Right lung (tissue), 5 donors: ENCODE measurements around the gene PLAAT5. TPM values are rescaled to one million over a fixed set of nuclear protein-coding genes. Genes with fewer than 3 reads are reported as not detected.
"Not testable (repeated sequence)": the region's sequence is repeated elsewhere in the genome, so short reads cannot be mapped to it uniquely, and the experiment has no call there.

Source experiments
- DNase-seq, 2 donors: peaks; one replicate each; pipeline ENCODE4 v3.0.0-alpha.2; 2013
- polyA plus RNA-seq, 5 donors: library from polyadenylated mRNA; unstranded; fragments of 120-200 nt; gene quantifications; one replicate each; pipeline versions ENCODE4 v1.2.1 to v1.2.3, GENCODE V29; 2013; ENCODE audit warnings: inconsistent platforms in 1 of 5, low replicate concordance in 1 of 5; ENCODE audit not compliant: insufficient read length in 5 of 5, insufficient read depth in 1 of 5

Gene PLAAT5
- polyA plus RNA-seq, 5 donors, result 0.96 to 1.3 (median 1.1) TPM

DNA sequence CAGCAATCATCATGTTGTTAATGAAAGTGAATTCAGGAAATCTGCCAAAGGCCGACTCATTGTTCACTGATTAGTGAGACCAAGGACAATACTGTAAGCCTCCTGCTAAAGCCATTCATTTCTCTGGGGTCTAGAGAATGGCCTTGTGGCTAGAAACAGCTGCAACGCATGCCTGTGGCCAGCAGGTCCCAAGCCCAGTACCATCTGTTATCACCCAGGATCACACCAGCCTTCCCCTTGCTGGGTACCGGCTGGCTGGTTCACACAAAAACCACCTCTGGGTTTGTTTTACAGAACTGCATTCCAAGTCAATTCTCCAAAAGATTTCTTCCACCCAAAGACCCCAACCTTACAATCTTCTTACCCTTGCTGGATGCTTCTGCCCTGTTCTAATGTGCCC is 1.1 kb downstream of the PLAAT5 start:
- DNase-seq, result no peak

DNA sequence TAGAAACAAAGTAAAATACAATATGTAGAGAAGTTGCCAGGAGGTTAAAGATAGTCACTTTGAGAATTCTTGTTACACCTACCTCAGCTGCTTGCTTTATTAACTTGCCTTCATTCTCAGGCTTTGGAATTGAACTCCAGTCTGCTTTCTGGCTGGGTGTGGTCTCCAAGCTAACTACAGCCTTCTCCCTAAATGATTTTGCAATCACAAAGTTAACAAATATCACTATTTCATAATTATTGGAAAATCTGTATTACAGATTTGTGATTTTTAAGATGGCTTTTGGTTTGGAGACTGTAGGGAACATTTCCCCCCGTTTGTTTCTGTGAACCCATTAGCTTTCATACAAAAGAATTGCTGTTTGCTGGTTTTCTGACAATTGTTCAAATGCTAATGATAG is 2.2 kb downstream of the PLAAT5 start:
- DNase-seq, result no peak

DNA sequence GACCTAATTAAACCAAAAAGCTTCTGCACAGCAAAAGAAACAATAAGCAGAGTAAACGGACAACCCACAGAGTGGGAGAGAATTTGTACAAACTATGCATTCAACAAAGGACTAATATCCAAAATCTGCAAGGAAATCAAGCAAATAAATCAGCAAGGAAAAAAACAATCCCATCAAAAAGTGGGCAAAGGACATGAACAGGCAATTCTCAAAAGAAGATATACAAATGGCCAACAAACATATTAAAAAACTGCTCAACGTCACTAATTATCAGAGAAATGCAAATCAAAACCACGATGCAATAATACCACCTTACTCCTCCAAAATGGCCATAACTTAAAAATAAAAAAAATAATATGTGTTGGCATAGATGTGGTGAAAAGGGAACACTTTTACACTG is 5.2 kb downstream of the PLAAT5 start:
- DNase-seq, result no peak

DNA sequence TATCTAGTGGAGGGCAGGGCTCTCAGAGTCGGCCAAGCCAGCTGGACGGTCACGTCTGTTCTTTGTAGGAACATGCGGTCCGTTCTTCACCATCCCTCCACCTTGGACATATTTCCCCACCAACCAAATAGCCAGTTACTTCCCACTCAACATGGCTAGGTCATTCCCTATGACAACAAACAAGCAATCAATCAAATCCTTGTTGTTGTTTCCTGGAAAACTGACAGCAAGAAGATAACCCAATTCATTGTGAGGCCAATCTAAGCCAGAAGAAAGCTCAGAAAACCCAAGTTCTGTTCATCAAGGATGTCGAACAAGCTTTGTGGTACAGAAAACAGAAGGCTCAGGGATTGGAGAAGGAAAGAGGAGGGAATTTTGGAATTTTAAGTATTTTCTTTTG is 10.9 kb downstream of the PLAAT5 start:
- DNase-seq, result no peak

DNA sequence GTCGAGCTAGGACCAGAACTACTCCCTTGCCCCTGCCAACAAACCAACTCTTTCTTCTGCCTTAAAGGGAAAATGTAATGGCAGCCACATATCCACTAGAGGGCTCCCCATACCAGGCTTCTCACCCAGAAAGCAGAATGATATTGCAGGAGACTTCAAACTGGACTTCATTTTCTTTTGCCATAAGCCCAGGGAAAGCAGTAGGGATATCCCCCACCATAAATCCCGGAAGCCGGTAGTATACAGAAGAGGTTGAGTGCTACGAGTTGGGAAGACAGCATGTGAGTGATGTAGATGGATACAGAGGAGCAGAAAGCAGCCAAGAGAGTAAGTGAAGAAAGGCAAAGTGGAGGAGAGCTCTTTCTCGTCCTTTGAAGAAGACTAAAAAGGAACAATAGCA is 12.1 kb downstream of the PLAAT5 start:
- DNase-seq, result peak; percentile 39 to 68

DNA sequence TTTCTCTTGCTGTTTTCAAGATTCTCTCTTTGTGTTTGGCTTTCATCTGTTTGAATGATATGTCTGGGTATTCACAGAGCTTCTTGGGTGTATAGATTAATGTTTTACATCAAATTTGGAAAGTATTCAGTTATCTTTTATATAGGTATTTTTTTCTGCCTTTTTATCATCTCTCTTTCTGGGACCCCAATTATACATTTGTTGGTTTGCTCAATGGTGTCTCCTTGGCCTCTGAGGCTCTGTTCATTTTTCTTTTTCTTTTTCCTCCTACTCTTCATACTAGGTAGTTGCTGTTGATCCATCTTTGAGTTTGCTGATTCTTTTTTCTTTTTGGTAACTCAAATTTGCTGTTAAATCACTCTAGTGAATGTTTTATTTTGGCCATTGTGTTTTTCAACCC is 14.3 kb downstream of the PLAAT5 start:
- DNase-seq, result no peak

DNA sequence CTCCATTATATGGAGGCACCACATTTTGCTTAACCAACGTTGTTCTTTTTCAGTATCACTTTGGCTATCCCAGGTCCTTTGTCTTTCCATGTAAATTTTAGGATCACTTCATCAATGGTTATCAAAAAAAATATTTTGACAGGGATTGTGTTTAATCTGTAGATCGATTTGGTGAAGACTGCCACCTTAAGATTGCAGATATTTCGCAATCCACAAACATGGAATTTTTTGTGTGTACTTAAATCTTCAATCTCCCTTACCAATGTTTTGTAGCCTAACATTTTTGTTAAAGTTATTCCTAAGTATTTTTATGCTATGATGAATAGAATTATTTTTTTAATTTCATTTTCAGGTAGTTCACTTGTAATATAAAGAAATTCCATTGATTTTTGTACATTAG is 18.6 kb downstream of the PLAAT5 start:
- DNase-seq, result no peak

DNA sequence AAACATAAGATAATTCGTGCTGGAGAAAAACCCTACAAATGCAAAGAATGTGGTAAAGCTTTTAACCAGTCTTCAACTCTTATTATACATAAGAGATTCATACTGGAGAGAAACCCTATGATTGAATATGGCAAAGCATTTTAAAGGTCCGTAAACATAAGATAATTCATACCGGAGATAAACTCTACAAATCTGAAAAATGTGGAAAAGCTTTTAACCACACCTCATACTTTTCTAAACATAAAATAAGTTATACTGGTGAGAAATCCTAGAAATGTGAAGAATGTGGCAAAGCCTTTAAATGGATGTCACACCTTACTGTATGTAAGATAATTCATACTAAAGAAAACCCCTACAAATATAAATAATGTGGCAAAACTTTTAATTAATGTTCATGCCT is 20.7 kb downstream of the PLAAT5 start:
- no peak for DNase-seq

DNA sequence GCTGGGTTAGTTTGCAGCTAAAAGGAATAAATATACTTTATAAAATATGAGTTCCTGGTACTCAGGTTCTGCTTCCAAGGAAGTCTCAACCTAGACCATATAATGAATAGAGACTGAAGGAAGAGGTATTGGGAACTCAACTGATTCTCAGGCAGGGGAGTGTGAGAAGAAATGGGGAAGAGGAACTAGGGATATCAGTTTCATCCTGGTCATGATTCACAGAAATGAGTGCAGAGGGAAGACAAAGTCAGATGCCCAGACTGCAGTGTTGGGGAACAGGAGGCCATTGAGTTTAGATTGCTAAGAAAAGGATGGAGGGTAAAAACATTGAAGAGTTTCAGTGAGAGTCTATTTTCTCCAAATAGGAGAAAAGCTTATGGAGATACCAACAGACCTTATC is 28.8 kb downstream of the PLAAT5 start:
- DNase-seq, result no peak

DNA sequence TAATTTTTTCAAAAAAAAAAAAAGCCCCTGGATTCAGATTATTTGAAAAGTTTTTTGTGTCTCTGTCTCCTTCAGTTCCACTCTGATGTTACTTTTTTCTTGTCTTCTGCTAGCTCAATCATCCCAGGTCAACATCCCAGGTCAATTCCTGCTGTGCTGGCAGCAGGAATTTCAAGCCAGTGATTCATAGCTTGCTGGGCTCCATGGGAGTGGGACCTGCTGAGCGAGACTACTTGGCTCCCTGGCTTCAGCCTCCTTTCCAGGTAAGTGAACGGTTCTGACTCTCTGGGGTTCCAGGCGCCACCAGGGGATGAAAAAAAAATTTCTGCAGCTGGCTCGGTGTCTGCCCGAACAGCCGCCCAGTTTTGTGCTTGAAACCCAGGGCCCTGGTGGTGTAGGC is 31.4 kb downstream of the PLAAT5 start:
- DNase-seq, result no peak

DNA sequence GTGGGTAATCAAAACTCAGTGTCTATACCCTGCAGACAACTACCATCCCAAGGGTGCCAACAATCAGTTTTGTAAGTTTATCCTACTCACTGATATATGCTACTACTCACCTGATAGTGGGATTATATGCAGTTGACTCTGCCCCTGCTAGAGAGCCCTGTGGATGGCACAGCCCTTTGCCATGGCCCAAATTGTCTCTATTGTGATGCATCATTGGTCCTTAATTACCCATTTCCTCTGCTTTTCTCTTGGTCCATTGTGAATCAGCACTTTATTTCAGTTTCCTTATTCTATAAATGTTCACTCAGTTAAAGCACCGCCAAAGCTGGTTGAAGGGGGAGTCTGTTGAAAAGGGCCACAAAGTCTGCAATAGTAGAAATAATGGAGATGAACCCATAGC is 42.3 kb downstream of the PLAAT5 start:
- no peak for DNase-seq

DNA sequence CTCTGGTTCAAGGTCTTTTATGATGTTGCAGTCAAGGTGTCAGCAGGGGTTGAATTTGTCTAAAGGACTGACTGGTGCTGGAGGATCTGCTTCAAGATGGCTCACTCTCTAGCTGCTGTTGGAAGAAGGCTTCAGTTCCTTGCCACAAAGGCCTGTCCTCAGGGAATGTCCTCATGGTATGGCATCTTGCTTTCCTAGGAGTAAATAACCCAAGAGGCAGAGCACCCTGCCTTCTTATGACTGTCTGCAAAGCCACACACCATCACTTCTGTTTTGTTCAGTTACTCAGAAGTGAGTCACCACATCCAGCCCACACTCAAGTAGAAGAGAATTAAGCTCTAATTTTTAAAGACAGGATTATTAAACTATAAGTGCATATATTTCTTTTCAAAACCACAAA is 45.2 kb downstream of the PLAAT5 start:
- no peak for DNase-seq

DNA sequence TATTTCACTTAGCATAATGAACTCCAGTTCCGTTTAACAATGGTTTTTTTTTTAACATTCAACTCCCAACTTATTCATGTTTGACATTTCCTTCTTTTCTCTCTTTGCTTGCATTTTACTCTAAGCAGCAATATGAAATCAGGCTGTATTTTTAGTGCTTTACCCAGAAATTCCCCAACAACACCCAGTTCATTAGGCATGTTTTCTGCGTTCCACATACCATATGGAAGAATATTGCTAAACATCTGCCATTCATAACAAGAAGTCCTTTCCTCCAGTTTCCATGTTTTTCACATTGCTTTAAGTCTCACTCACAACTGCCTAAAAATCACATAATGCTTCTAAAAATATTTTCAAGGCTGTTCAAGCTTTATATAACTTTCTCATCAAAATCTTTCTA is 45.8 kb downstream of the PLAAT5 start:
- DNase-seq, result no peak

DNA sequence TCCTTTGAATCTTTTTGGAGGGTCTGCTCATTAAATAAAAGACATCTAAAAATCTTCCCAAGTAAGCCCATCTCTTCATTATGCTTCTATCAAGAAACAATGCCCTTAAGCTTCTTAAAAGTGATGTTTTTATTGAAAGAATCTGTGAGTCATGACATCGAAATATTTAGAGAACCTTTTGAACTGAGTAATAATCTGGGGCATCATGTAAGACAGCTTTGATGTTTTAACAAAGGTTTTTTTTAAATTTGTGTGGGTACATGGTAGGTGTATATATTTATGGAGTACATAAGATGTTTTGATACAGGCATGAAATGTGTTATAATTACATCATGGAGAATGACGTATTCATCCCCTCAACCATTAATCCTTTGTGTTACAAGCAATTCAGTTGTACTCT is 46.8 kb downstream of the PLAAT5 start:
- DNase-seq, result no peak

DNA sequence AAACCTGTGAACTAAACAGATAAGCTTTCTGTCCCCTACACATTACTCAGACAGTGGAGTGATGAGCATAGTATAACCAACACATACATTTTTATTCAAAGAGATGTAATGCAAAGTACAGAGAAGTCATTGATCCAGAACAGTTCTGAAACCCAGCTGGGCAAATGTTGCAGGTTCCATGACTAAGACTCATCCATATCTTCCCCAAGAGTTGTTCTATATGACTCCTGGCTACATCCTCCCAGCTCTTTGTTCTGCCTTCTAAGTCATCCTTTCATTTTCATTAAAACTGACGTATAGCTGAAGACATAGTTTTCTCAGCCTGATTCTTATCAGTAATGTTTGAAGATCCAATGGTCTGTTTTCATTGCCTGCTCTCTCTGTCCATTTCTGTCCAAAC is 47.3 kb downstream of the PLAAT5 start:
- DNase-seq, result no peak

DNA sequence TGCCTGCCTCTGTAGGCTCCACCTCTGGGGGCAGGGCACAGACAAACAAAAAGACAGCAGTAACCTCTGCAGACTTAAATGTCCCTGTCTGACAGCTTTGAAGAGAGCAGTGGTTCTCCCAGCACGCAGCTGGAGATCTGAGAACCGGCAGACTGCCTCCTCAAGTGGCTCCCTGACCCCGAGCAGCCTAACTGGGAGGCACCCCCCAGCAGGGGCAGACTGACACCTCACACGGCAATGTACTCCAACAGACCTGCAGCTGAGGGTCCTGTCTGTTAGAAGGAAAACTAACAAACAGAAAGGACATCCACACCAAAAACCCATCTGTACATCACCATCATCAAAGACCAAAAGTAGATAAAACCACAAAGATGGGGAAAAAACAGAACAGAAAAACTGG is 55.1 kb downstream of the PLAAT5 start:
- not testable (repeated sequence) for DNase-seq

DNA sequence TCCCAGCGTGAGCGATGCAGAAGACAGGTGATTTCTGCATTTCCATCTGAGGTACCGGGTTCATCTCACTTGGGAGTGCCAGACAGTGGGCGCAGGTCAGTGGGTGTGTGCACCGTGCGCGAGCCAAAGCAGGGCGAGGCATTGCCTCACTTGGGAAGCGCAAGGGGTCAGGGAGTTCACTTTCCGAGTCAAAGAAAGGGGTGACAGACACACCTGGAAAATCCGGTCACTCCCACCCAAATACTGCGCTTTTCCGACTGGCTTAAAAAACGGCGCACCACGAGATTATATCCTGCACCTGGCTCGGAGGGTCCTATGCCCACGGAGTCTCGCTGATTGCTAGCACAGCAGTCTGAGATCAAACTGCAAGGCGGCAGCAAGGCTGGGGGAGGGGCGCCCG is 55.6 kb downstream of the PLAAT5 start:
- DNase-seq, result not testable (repeated sequence)

DNA sequence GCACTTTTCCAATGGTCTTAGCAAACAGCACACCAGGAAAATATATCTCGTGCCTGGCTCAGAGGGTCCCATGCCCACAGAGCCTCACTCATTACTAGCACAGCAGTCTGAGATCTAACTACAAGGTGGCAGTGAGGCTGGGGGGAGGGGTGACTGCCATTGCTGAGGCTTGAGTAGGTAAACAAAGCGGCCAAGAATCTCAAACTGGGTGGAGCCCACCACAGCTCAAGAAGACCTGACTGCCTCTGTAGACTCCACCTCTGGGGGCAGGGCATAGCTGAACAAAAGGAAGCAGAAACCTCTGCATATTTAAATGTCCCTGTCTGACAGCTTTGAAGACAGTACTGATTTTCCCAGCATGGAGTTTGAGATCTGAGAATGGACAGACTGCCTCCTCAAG is 60.2 kb downstream of the PLAAT5 start:
- not testable (repeated sequence) for DNase-seq

DNA sequence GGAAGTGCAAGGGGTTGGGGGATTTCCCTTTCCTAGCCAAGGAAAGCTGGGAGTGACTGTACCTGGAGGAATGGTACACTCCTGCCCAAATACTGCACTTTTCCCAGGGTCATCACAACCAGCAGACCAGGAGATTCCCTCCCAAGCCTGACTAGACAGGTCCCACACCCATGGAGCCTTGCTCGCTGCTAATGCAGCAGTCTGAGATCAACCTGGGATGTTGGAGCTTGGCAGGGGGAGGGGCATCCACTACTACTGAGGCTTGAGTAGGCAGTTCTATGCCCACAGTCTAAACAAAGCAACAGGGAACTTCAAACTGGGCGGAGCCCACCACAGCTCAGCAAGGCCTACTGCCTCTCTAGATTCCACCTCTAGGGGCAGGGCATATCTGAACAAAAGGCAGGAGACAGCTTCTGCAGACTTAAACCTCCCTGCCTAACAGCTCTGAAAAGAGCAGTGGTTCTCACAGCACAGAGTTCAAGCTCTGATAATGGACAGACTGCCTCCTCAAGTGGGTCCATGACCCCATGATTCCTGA is 62.9 kb downstream of the PLAAT5 start:
- no peak for DNase-seq

DNA sequence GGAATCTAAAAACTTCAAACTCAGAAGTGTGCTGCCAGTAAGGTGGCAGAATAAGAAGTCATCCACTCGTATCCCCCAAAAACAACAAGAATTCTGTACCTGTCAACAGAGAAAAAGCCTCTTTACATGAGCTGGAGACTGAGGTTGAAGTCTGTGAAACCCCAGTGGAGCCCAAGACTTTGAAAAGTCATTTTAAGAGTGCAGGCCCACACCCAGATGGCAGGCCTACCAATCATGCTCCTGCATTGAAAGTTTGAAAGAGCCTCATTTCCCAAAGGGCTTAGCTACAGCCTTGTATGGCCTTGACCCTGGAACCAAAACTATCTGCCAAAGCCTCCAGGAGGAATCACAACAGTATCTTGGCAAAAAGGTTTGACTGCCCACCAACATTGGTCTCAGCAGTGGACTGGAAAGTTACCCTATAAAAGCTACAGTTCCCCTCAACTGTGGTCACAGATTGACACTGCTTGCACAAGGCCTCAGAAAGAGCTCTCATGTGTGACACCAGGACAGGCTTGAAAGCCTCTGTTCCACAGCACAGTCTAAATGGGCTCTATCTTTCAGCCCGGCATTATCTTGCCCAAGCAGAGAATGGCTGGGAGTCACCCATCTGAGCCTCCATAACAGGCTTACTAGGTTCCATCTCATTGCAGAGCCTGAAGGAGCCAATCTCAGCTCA is 73.7 kb downstream of the PLAAT5 start:
- DNase-seq, result no peak
